Right atrium auricular region (tissue), 2 donors: ENCODE data around the gene FOXE1. TPM values are rescaled to one million over a fixed set of nuclear protein-coding genes. Genes with fewer than 3 reads are reported as not detected.

ENCODE experiments used
- DNase-seq: peaks from one replicate; pipeline ENCODE4 v3.0.0-alpha.2; 2019; ENCODE audit warnings: low spot score
- H3K27ac ChIP-seq, 2 donors: fragments of 200-600 bp; sonication (generic); 1 replicate in 1 of 2; 2 replicates in 1 of 2; pipeline ENCODE4 v1.5.1; 2016 to 2019
- H3K27me3 ChIP-seq, 2 donors: fragments of 200-600 bp; sonication (generic); one replicate each; pipeline versions ENCODE4 v1.5.1 to v1.6.0; 2017 to 2019
- H3K36me3 ChIP-seq: fragments of 200-600 bp; sonication (generic); one replicate; pipeline ENCODE4 v1.5.1; 2016
- H3K4me1 ChIP-seq, 2 donors: fragments of 200-600 bp; sonication (generic); one replicate each; pipeline versions ENCODE4 v1.5.1 to v1.6.0; 2017 to 2019
- H3K4me3 ChIP-seq, 2 donors: fragments of 200-600 bp; sonication (generic); 1 replicate in 1 of 2; 2 replicates in 1 of 2; pipeline ENCODE4 v1.5.1; 2017 to 2019; ENCODE audit warnings: mild to moderate bottlenecking in 1 of 2, moderate library complexity in 1 of 2
- H3K9me3 ChIP-seq, 2 donors: fragments of 200-600 bp; sonication (generic); one replicate each; pipeline ENCODE4 v1.5.1; 2019
- CTCF ChIP-seq, 2 donors: fragments of 200-600 bp; sonication (generic); IDR thresholded peaks; one replicate each; pipeline ENCODE4 v1.5.1; 2019; ENCODE audit warnings: antibody characterized with exemption in 2 of 2
- total RNA-seq, 2 donors: library from RNA; depleted of rRNA; stranded (reverse); fragments of >200 nt; gene quantifications; one replicate each; pipeline ENCODE4 v1.1.0, GENCODE V29; 2016

Gene FOXE1
- total RNA-seq, 2 donors from 2014 or later = not detected

- peaks cover 11 to 24% of the 10 kb centered on the region in 2 donors for H3K27me3 ChIP-seq
Observed at GRCh38 chr9:97845130-97845529, 7.9 kb upstream of the FOXE1 start.

GRCh38 chr9:97845763-97846162 lies 7.3 kb upstream of the FOXE1 start:
- no peak for DNase-seq
- H3K27me3 ChIP-seq = peaks cover 13 to 28% of the 10 kb centered on the region in 2 donors
- H3K36me3 ChIP-seq = no peaks in the 10 kb centered on the region
- no peak for TF ChIP-seq CTCF (IDR thresholded peaks at IDR 0.05)
- no peak overlapping the region for H3K4me3 ChIP-seq
- H3K4me1 ChIP-seq = peaks cover 0 to 16% of the 10 kb centered on the region in 2 donors
- no peaks in the 10 kb centered on the region for H3K9me3 ChIP-seq
- H3K27ac ChIP-seq = no peak overlapping the region

More at GRCh38 chr9:97845130-97845529, 7.9 kb upstream of the FOXE1 start:
- TF ChIP-seq CTCF (IDR thresholded peaks at IDR 0.05) = no peak
- Histone ChIP-seq H3K4me1 (peaks cover 0 to 16% of the 10 kb centered on the region in 2 donors), H3K4me3 (no peak overlapping the region), H3K36me3 (no peaks in the 10 kb centered on the region), H3K27ac (no peak overlapping the region), H3K9me3 (no peaks in the 10 kb centered on the region)
- DNase-seq = no peak

- H3K4me3 ChIP-seq = no peak overlapping the region
- DNase-seq = no peak
- no peak overlapping the region for H3K27ac ChIP-seq
- H3K4me1 ChIP-seq = peaks cover 0 to 16% of the 10 kb centered on the region in 2 donors
- no peaks in the 10 kb centered on the region for H3K9me3 ChIP-seq
- TF ChIP-seq CTCF (IDR thresholded peaks at IDR 0.05) = no peak
- peaks cover 19 to 34% of the 10 kb centered on the region in 2 donors for H3K27me3 ChIP-seq
- no peaks in the 10 kb centered on the region for H3K36me3 ChIP-seq
Observed at GRCh38 chr9:97846347-97846746, 6.7 kb upstream of the FOXE1 start.

- peaks cover 0 to 27% of the 10 kb centered on the region in 2 donors for H3K4me1 ChIP-seq
- H3K4me3 ChIP-seq = no peak overlapping the region
- no peak for DNase-seq
- H3K9me3 ChIP-seq = no peaks in the 10 kb centered on the region
- H3K36me3 ChIP-seq = no peaks in the 10 kb centered on the region
- TF ChIP-seq CTCF (IDR thresholded peaks at IDR 0.05) = no peak
- peaks cover 30 to 44% of the 10 kb centered on the region in 2 donors for H3K27me3 ChIP-seq
- H3K27ac ChIP-seq = no peak overlapping the region
Observed at GRCh38 chr9:97847474-97848214, 5.4 kb upstream of the FOXE1 start.

- DNase-seq = no peak
- Histone ChIP-seq H3K36me3 (no peaks in the 10 kb centered on the region), H3K4me3 (peak overlapping the region in 1 of 2 donors; percentile 24), H3K9me3 (no peaks in the 10 kb centered on the region), H3K27ac (no peak overlapping the region), H3K27me3 (peaks cover 33 to 49% of the 10 kb centered on the region in 2 donors), H3K4me1 (peaks cover 0 to 32% of the 10 kb centered on the region in 2 donors)
- no peak for TF ChIP-seq CTCF (IDR thresholded peaks at IDR 0.05)
Observed at GRCh38 chr9:97848215-97848479, 4.9 kb upstream of the FOXE1 start.
